GM12878 (cell line): ENCODE measurements around the gene LANCL1. TPM values are rescaled to one million over a fixed set of nuclear protein-coding genes. Genes with fewer than 3 reads are reported as not detected.

Experiments used
- ATAC-seq: fragments of 200-7000 bp; cut with Tn5 transposase; 3 replicates; pipeline ENCODE4 v1.9.1; 2020; ENCODE audit warnings: mild to moderate bottlenecking, moderate library complexity
- BruUV-seq: library from RNA; stranded (reverse); fragments of 400-500 nt; replicated peaks from 2 replicates; lab custom pipeline; 2021; lab: Mats Ljungman, UMichigan
- CTCF ChIA-PET: fragments of 300-600 bp; sonication (Branson Sonifier 250); formaldehyde crosslinking; extraction: SDS; loops from one replicate; lab custom pipeline; 2021; ENCODE audit warnings: inconsistent platforms; lab: Yijun Ruan, JAX
- POLR2A ChIA-PET: fragments of 350-600 bp; formaldehyde crosslinking; extraction: SDS; loops from one replicate; lab custom pipeline; 2021; ENCODE audit warnings: inconsistent platforms; lab: Charles Lee
- RAD21 ChIA-PET: fragments of 300-600 bp; sonication (Branson Sonifier 250); formaldehyde crosslinking; loops from one replicate; lab custom pipeline; 2023; ENCODE audit warnings: antibody characterized with exemption; ENCODE audit not compliant: unreplicated experiment; lab: Charles Lee
- SMC1A ChIA-PET: fragments of 300-600 bp; sonication (Branson Sonifier 250); formaldehyde crosslinking; loops from one replicate; lab custom pipeline; 2023; ENCODE audit not compliant: unreplicated experiment, uncharacterized antibody; lab: Charles Lee
- DNase-seq: peaks from one replicate; pipeline ENCODE4 v3.0.0-alpha.2; 2011; ENCODE audit warnings: low read depth, low spot score
- FAIRE-seq: peaks from 3 replicates; lab custom pipeline; 2011; peaks lifted over from hg19 to GRCh38; lab: Jason Lieb, UNC
- H2AFZ ChIP-seq: 2 replicates; pipeline ENCODE4 v1.6.0; 2011; ENCODE audit warnings: low read depth, low read length, control low read depth; ENCODE audit not compliant: control insufficient read depth
- H3K27ac ChIP-seq: 2 replicates; pipeline ENCODE4 v1.5.1; 2011; ENCODE audit warnings: control low read depth; ENCODE audit not compliant: control insufficient read depth, insufficient read depth
- H3K27me3 ChIP-seq, 2 experiments: replicated peaks in 1 of 2; 2 replicates each; pipeline versions ENCODE4 v1.6.0 to v1.6.1; 2011; ENCODE audit warnings: low read length in 1 of 2; ENCODE audit not compliant: control insufficient read depth in 2 of 2, insufficient read depth in 2 of 2
- H3K36me3 ChIP-seq, 2 experiments: 2 replicates each; pipeline ENCODE4 v1.5.1; 2011; ENCODE audit warnings: low read length in 1 of 2; ENCODE audit not compliant: control insufficient read depth in 2 of 2, insufficient read depth in 2 of 2
- H3K4me1 ChIP-seq: 2 replicates; pipeline ENCODE4 v1.6.1; 2011; ENCODE audit warnings: mild to moderate bottlenecking, low read length, moderate library complexity, mixed read lengths; ENCODE audit not compliant: control insufficient read depth, insufficient read depth
- H3K4me2 ChIP-seq: 2 replicates; pipeline ENCODE4 v1.6.0; 2011; ENCODE audit warnings: control low read depth; ENCODE audit not compliant: control insufficient read depth, insufficient read depth
- H3K4me3 ChIP-seq: fragments of 200-600 bp; sonication (generic); 2 replicates; pipeline ENCODE4 v1.5.1; 2016
- H3K79me2 ChIP-seq: 2 replicates; pipeline ENCODE4 v1.6.0; 2011; ENCODE audit warnings: low read length; ENCODE audit not compliant: control insufficient read depth, insufficient read depth
- H3K9ac ChIP-seq: 2 replicates; pipeline ENCODE4 v1.8.0; 2011; ENCODE audit warnings: low read length, control low read depth, mixed read lengths; ENCODE audit not compliant: control insufficient read depth, insufficient read depth
- H3K9me3 ChIP-seq: replicated peaks from 3 replicates; pipeline ENCODE4 v1.5.1; 2011; ENCODE audit warnings: mild to moderate bottlenecking, low read length; ENCODE audit not compliant: control insufficient read depth, insufficient read depth
- H4K20me1 ChIP-seq: 2 replicates; pipeline ENCODE4 v1.6.0; 2011; ENCODE audit not compliant: control insufficient read depth, insufficient read depth
- CBFB ChIP-seq: IDR thresholded peaks from 2 replicates; pipeline ENCODE4 v1.6.1; 2016; ENCODE audit warnings: antibody characterized with exemption, low read depth
- FOXK2 ChIP-seq: fragments of 450-650 bp; IDR thresholded peaks from 2 replicates; pipeline ENCODE4 v1.6.1; 2017; ENCODE audit warnings: mild to moderate bottlenecking, moderate library complexity
- RAD51 ChIP-seq: fragments of 450-650 bp; IDR thresholded peaks from 2 replicates; pipeline ENCODE4 v1.6.1; 2016; ENCODE audit warnings: moderate library complexity, mild to moderate bottlenecking, inconsistent platforms
- SKIL ChIP-seq: fragments of 450-650 bp; IDR thresholded peaks from 2 replicates; pipeline ENCODE4 v1.6.1; 2017; ENCODE audit warnings: mild to moderate bottlenecking, low read depth, inconsistent platforms; ENCODE audit not compliant: poor library complexity, severe bottlenecking
- in situ Hi-C: fragments of 300-500 bp; cut with MboI; formaldehyde crosslinking; loops from 9 replicates; pipeline ENCODE4 v1.14.3; 2018; ENCODE audit warnings: mixed read lengths
- intact Hi-C: fragments of 100-400 bp; cut with micrococcal nuclease; formaldehyde crosslinking; loops from one replicate; pipeline ENCODE4 v1.14.2; 2022; ENCODE audit not compliant: unreplicated experiment
- polyA plus RNA-seq, 11 experiments: library from polyadenylated mRNA; depleted of rRNA in 4 of 11; unstranded in 6 of 11; stranded (reverse) in 5 of 11; fragments of >200 nt; fragmentation: Nextera tagmentation in 4 of 11; fragmentation: Illumina TruSeq in 1 of 11; extraction: Ambion mirVana in 4 of 11; extraction: Trizol in 1 of 11; gene quantifications; 1 replicate in 1 of 11; 2 replicates in 10 of 11; pipeline versions ENCODE4 v1.2.1 to v1.2.3, GENCODE V29; 2011 to 2016; ENCODE audit warnings: inconsistent platforms in 2 of 11, missing spikeins in 2 of 11, low read depth in 1 of 11
- total RNA-seq, 4 experiments: library from RNA; depleted of rRNA in 3 of 4; stranded (reverse); fragments of >200 nt in 3 of 4; fragmentation: Illumina TruSeq in 1 of 4; extraction: Trizol in 1 of 4; gene quantifications; 2 replicates each; pipeline versions ENCODE4 v1.2.1 to v1.2.3, GENCODE V29; 2013 to 2021

The LANCL1 gene
- total and polyA plus RNA-seq, 10 of the 15 experiments (the other 5 are each of a cell fraction or from before 2014, with no cell fraction given) = 13.6 to 79.1 (median 26.9) TPM

GRCh38 chr2:210523650-210524289, 47.2 kb upstream of the LANCL1 start (continued):
- TF ChIP-seq SKIL (no peak), RAD51 (no peak), FOXK2 (no peak)

- Histone ChIP-seq H3K36me3 (no peaks in the 10 kb centered on the region), H3K4me3 (no peak overlapping the region), H2AFZ (no peak overlapping the region), H3K4me2 (no peak overlapping the region), H3K27ac (no peak overlapping the region)
- intact Hi-C loops = no loop called here
- SMC1A ChIA-PET = no interaction called here
- BruUV-seq = no TSS peak
- RAD21 ChIA-PET = no interaction called here
- TF ChIP-seq CBFB = no peak
- TF ChIP-seq, all 136 proteins: peak for 0
- Histone ChIP-seq H3K9ac (no peak overlapping the region), H3K27me3 (no peaks in the 10 kb centered on the region), H3K79me2 (no peaks in the 10 kb centered on the region), H3K4me1 (no peaks in the 10 kb centered on the region), H4K20me1 (no peaks in the 10 kb centered on the region), H3K9me3 (no peaks in the 10 kb centered on the region)
- ChIA-PET POLR2A (no interaction called here), CTCF (interaction anchor here (1.6 to 5.9 kb wide), 2 partner anchors 19 to 28 kb away, joined by 4 to 31 read pairs; no protein-coding TSS in a partner anchor)
- no peak for DNase-seq
- FAIRE-seq = no peak
- in situ Hi-C loops = no loop called here
- no peak for ATAC-seq
These were observed 45.8 kb upstream of the LANCL1 start for GRCh38 chr2:210522399-210522798.
